ENCODE results near the gene GPC4.

GPC4 gene

DNA sequence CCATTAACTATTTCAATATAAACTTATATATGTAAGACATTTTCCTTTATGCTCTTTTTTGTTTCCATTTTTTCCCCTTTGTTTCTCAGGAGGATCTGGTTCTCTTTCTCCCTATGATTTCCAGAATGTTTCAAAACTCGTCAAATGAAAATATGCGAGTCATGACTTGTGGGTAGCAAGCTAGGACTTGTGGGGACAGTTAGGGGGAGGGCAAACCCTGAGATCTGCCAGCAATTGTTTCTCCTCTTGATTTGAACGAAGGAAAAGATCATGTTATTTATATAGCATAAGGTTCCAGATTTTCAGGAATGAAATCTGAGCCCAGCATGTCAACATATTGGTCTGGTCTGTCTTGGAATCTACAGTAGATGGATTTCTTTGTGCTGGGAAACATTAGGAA, 28.9 kb upstream of the GPC4 start:
- H3K27ac ChIP-seq = no peak overlapping the region
- TF ChIP-seq ZFX (IDR thresholded peaks at IDR 0.05) = no peak
- TF ChIP-seq, protein P1, sequence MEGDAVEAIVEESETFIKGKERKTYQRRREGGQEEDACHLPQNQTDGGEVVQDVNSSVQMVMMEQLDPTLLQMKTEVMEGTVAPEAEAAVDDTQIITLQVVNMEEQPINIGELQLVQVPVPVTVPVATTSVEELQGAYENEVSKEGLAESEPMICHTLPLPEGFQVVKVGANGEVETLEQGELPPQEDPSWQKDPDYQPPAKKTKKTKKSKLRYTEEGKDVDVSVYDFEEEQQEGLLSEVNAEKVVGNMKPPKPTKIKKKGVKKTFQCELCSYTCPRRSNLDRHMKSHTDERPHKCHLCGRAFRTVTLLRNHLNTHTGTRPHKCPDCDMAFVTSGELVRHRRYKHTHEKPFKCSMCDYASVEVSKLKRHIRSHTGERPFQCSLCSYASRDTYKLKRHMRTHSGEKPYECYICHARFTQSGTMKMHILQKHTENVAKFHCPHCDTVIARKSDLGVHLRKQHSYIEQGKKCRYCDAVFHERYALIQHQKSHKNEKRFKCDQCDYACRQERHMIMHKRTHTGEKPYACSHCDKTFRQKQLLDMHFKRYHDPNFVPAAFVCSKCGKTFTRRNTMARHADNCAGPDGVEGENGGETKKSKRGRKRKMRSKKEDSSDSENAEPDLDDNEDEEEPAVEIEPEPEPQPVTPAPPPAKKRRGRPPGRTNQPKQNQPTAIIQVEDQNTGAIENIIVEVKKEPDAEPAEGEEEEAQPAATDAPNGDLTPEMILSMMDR (conservative IDR thresholded peaks at IDR 0.05) = no peak

GRCh38 chrX:133440797-133441163, 25.5 kb upstream of the GPC4 start:
- no peak overlapping the region for H3K27ac ChIP-seq
- no peak for TF ChIP-seq ZFX (IDR thresholded peaks at IDR 0.05)
- TF ChIP-seq, protein P1 (conservative IDR thresholded peaks at IDR 0.05) = no peak

GRCh38 chrX:133440081-133440796, 24.9 kb upstream of the GPC4 start:
- TF ChIP-seq, protein P1 (conservative IDR thresholded peaks at IDR 0.05) = no peak
- TF ChIP-seq ZFX (IDR thresholded peaks at IDR 0.05) = no peak
- H3K27ac ChIP-seq = no peak overlapping the region

DNA sequence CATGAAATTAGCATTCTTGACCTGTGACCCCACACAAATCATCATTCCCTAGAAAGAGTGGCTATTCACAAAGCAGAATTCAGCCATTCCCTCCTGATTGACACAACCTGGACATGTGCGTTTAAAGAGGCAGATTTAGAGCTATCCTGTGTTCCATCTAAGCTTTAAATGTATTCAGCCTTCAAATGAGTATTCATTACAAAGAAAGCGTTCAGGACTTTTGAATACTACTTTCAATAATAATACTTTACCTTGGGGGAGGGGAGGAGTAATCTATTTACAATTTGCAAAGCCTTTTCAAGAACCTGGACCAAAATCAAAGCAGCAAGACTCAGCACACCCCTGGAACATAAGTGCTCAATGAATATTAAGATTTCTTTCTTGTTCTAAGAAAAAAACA, 22.5 kb upstream of the GPC4 start:
- no peak for TF ChIP-seq ZFX (IDR thresholded peaks at IDR 0.05)
- TF ChIP-seq, protein P1 (conservative IDR thresholded peaks at IDR 0.05) = no peak
- H3K27ac ChIP-seq = no peak overlapping the region

GRCh38 chrX:133437356-133437755, 22.1 kb upstream of the GPC4 start:
- H3K27ac ChIP-seq = no peak overlapping the region
- no peak for TF ChIP-seq ZFX (IDR thresholded peaks at IDR 0.05)
- TF ChIP-seq, protein P1 (conservative IDR thresholded peaks at IDR 0.05) = no peak

DNA sequence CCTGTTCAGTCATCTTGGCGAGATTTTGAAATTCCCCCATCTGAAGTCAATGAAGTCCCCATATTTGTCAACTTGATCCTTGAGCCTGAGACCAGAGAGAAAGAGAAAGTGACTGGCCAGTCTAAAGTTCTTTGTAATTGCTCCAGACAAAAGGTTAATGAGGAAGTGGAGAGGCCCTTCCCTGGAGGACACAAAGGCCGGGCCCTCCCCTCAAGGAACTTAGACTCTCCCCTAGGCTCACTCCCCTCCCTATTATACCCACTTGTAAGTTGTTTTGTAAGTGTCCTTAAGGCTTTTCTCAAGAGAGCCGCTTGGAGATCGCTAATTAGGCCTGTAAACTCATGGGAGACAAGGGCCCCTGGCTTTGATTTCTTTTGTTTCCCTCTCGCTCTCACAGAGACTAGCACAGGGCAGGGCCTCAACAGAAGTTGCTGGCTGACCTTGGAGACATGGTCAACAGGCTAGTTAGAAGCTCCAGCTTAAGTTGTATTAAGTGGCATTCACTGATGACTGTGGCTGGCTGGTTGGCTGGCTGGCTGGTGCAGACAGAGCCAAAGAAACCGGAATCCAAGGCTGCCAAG, 20.3 kb upstream of the GPC4 start:
- no peak overlapping the region for H3K27ac ChIP-seq
- no peak for TF ChIP-seq ZFX (IDR thresholded peaks at IDR 0.05)
- TF ChIP-seq, protein P1 (conservative IDR thresholded peaks at IDR 0.05) = no peak

- no peak for TF ChIP-seq ZFX (IDR thresholded peaks at IDR 0.05)
- TF ChIP-seq, protein P1 (conservative IDR thresholded peaks at IDR 0.05) = no peak; the same call in 1 of the 2 replicates
- no peak overlapping the region for H3K27ac ChIP-seq
Observed at GRCh38 chrX:133434197-133434820, 19.0 kb upstream of the GPC4 start.
